SK-N-SH (cell line): ENCODE results near the gene LEFTY1. TPM values are rescaled to one million over a fixed set of nuclear protein-coding genes. Genes with fewer than 3 reads are reported as not detected.

Experiments used
- CTCF ChIA-PET: fragments of 300-600, 350-600 bp; formaldehyde crosslinking; extraction: SDS; loops from one replicate; lab custom pipeline; 2021; lab: Yijun Ruan, JAX
- POLR2A ChIA-PET: fragments of 350-600 bp; sonication (Branson Sonifier 250); formaldehyde crosslinking; extraction: SDS; loops from one replicate; lab custom pipeline; 2020; ENCODE audit warnings: antibody characterized with exemption, inconsistent platforms; lab: Yijun Ruan, JAX
- DNase-seq: peaks from one replicate; pipeline ENCODE4 v3.0.0; 2012
- H2AFZ ChIP-seq: fragments of 200-600 bp; sonication (generic); 2 replicates; pipeline ENCODE4 v1.8.1; 2016; ENCODE audit warnings: antibody characterized with exemption, mild to moderate bottlenecking, low read depth
- H3F3A ChIP-seq: fragments of 200-600 bp; sonication (generic); replicated peaks from 2 replicates; pipeline ENCODE3; 2016; ENCODE audit warnings: antibody characterized with exemption, mild to moderate bottlenecking; ENCODE audit not compliant: insufficient read depth
- H3K27ac ChIP-seq, 2 experiments: fragments of 200-500 bp in 1 of 2; fragments of 200-600 bp in 1 of 2; sonication (Bioruptor generic) in 1 of 2; sonication (generic), shearing (Covaris generic) in 1 of 2; 2 replicates each; pipeline versions ENCODE4 v1.5.1 to v1.6.1; 2014 to 2016; ENCODE audit warnings: low read depth in 2 of 2, inconsistent platforms in 1 of 2, low read length in 1 of 2, mild to moderate bottlenecking in 1 of 2, mixed read lengths in 1 of 2
- H3K27me3 ChIP-seq: fragments of 200-600 bp; sonication (generic), shearing (Covaris generic); 2 replicates; pipeline ENCODE4 v1.6.1; 2016; ENCODE audit warnings: mixed run types; ENCODE audit not compliant: insufficient read depth
- H3K36me3 ChIP-seq, 2 experiments: fragments of 200-500 bp in 1 of 2; fragments of 200-600 bp in 1 of 2; sonication (Bioruptor generic) in 1 of 2; sonication (generic) in 1 of 2; replicated peaks in 1 of 2; 2 replicates each; pipeline versions ENCODE3 to v1.5.1; 2014 to 2016; ENCODE audit warnings: low read length in 1 of 2, mild to moderate bottlenecking in 1 of 2; ENCODE audit not compliant: insufficient read depth in 2 of 2, control insufficient read depth in 1 of 2
- H3K4me1 ChIP-seq, 2 experiments: fragments of 200-500 bp in 1 of 2; fragments of 200-600 bp in 1 of 2; sonication (Bioruptor generic) in 1 of 2; sonication (generic), shearing (Covaris generic) in 1 of 2; 2 replicates each; pipeline versions ENCODE4 v1.5.1 to v1.6.1; 2014 to 2016; ENCODE audit warnings: low read depth in 1 of 2, low read length in 1 of 2, mixed run types in 1 of 2; ENCODE audit not compliant: insufficient read depth in 2 of 2, control insufficient read depth in 1 of 2
- H3K4me2 ChIP-seq: fragments of 200-600 bp; sonication (generic), shearing (Covaris generic); 2 replicates; pipeline ENCODE4 v1.6.1; 2017; ENCODE audit warnings: mixed run types
- H3K4me3 ChIP-seq, 2 experiments: fragments of 200-500 bp in 1 of 2; fragments of 200-600 bp in 1 of 2; sonication (Bioruptor generic) in 1 of 2; sonication (generic), shearing (Covaris generic) in 1 of 2; 2 replicates each; pipeline versions ENCODE4 v1.5.1 to v1.8.1; 2014 to 2016; ENCODE audit warnings: low read depth in 2 of 2, inconsistent platforms in 1 of 2, low read length in 1 of 2, mild to moderate bottlenecking in 1 of 2, mixed read lengths in 1 of 2, moderate library complexity in 1 of 2
- H3K79me2 ChIP-seq: fragments of 200-600 bp; sonication (generic); 2 replicates; pipeline ENCODE4 v1.8.1; 2017; ENCODE audit warnings: mild to moderate bottlenecking; ENCODE audit not compliant: insufficient read depth
- H3K9ac ChIP-seq: fragments of 200-600 bp; sonication (generic); 2 replicates; pipeline ENCODE4 v1.6.1; 2017; ENCODE audit warnings: mixed run types
- H3K9me2 ChIP-seq: fragments of 200-600 bp; sonication (generic); 2 replicates; pipeline ENCODE4 v1.6.1; 2017; ENCODE audit warnings: mixed run types
- H3K9me3 ChIP-seq: fragments of 200-600 bp; sonication (generic); 2 replicates; pipeline ENCODE4 v1.6.1; 2017; ENCODE audit warnings: mixed run types, mild to moderate bottlenecking, moderate library complexity
- H4K20me1 ChIP-seq: fragments of 200-600 bp; sonication (generic); 2 replicates; pipeline ENCODE4 v1.6.1; 2017; ENCODE audit warnings: mild to moderate bottlenecking, mixed run types; ENCODE audit not compliant: insufficient read depth
- ELF1 ChIP-seq: IDR thresholded peaks from 2 replicates; pipeline ENCODE4 v1.4.0; 2012
- EP300 ChIP-seq, 2 experiments: IDR thresholded peaks; 2 replicates each; pipeline versions ENCODE4 v1.4.0 to v1.6.1; 2012; ENCODE audit warnings: borderline replicate concordance in 1 of 2, low read depth in 1 of 2, low read length in 1 of 2
- EZH2phosphoT487 ChIP-seq: fragments of 200-600 bp; sonication (generic); IDR thresholded peaks from 2 replicates; pipeline ENCODE4 v1.6.1; 2017; ENCODE audit warnings: low read depth, mixed run types, mild to moderate bottlenecking, antibody characterized with exemption, moderate library complexity, borderline replicate concordance
- JUND ChIP-seq: IDR thresholded peaks from 2 replicates; pipeline ENCODE4 v1.4.0; 2012
- NFIC ChIP-seq: IDR thresholded peaks from 2 replicates; pipeline ENCODE4 v1.4.0; 2012; ENCODE audit warnings: borderline replicate concordance
- POLR2AphosphoS5 ChIP-seq: IDR thresholded peaks from 2 replicates; pipeline ENCODE4 v1.6.1; 2012; ENCODE audit warnings: low read depth, low read length
- RFX5 ChIP-seq: IDR thresholded peaks from 2 replicates; pipeline ENCODE4 v1.6.1; 2012; ENCODE audit warnings: mild to moderate bottlenecking, improper control_type of control experiment, low read length
- SMC3 ChIP-seq: IDR thresholded peaks from 2 replicates; pipeline ENCODE4 v1.6.1; 2012; ENCODE audit warnings: low read depth, low read length, improper control_type of control experiment
- TAF1 ChIP-seq: IDR thresholded peaks from 2 replicates; pipeline ENCODE4 v1.6.1; 2012; ENCODE audit warnings: low read depth, mild to moderate bottlenecking, low read length, moderate library complexity, borderline replicate concordance
- TEAD4 ChIP-seq: IDR thresholded peaks from 2 replicates; pipeline ENCODE4 v1.4.0; 2012; ENCODE audit warnings: mild to moderate bottlenecking, borderline replicate concordance; ENCODE audit not compliant: insufficient read depth
- YY1 ChIP-seq: IDR thresholded peaks from 2 replicates; pipeline ENCODE4 v1.4.0; 2012; ENCODE audit warnings: low read depth, mild to moderate bottlenecking
- WGBS: methylation state at CpG from one replicate; pipeline ENCODE4 v1.1.6; 2017; ENCODE audit warnings: low lambda C conversion rate; 5-methylcytosine and 5-hydroxymethylcytosine counted together
- polyA plus RNA-seq, 3 experiments: library from polyadenylated mRNA; depleted of rRNA; stranded (reverse); fragments of >200 nt; gene quantifications; 2 replicates each; pipeline ENCODE4 v1.2.3, GENCODE V29; 2012
- TF ChIP-seq, protein P1 (sequence below): fragments of 150-350 bp; IDR thresholded peaks from 2 replicates; pipeline ENCODE4 v1.6.1; 2017; ENCODE audit warnings: antibody characterized with exemption, low read length, low read depth, borderline replicate concordance
- TF ChIP-seq, protein P2 (sequence below): IDR thresholded peaks from 2 replicates; pipeline ENCODE4 v1.4.0; 2012; ENCODE audit warnings: low read depth, borderline replicate concordance
- TF ChIP-seq, protein P3 (sequence below): IDR thresholded peaks from 2 replicates; pipeline ENCODE4 v1.4.0; 2012; ENCODE audit warnings: low read depth
- TF ChIP-seq, protein P4 (sequence below): IDR thresholded peaks from 2 replicates; pipeline ENCODE4 v1.6.1; 2012; ENCODE audit warnings: mild to moderate bottlenecking, low read depth, low read length, moderate library complexity

LEFTY1 gene
- polyA plus RNA-seq, 1 of the 3 experiments (the other 2 are of a cell fraction): 0.07 TPM

DNA sequence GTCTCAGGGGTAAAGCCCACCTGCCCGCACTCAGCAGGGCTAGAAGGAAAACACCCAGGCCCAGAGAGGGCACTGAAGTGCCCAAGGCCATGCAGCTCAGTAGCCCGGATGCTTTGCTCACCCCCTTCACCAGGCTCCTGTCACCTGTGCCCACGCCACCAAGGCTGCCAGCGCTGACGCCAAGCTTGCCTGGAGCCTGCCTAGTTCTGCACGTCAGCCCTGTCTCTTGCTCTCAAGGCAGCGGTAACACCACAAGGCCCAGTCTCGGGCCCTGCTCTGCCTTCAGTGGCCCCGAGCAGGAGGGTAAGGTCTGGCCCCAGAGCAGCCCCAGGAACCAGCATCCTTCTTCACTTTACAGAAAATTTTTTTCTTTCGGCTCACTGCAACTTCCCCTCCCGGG, 14.5 kb downstream of the LEFTY1 start:
- Histone ChIP-seq H3K27ac (no peak overlapping the region), H3K27me3 (no peaks in the 10 kb centered on the region), H3F3A (peaks cover 4% of the 10 kb centered on the region), H2AFZ (no peak overlapping the region), H3K9ac (no peak overlapping the region), H4K20me1 (no peaks in the 10 kb centered on the region), H3K79me2 (no peaks in the 10 kb centered on the region), H3K4me1 (peaks cover 0 to 12% of the 10 kb centered on the region in 2 experiments; a peak in 1 of 4 replicates), H3K9me2 (no peaks in the 10 kb centered on the region), H3K4me3 (no peak overlapping the region), H3K9me3 (no peaks in the 10 kb centered on the region), H3K4me2 (no peak overlapping the region), H3K36me3 (peaks cover 12 to 18% of the 10 kb centered on the region in 2 experiments)
- no peak for DNase-seq
- TF ChIP-seq EP300 (IDR thresholded peaks at IDR 0.05; ENCODE audit: borderline replicate concordance in 1 of 2, low read depth in 1 of 2, low read length in 1 of 2) (no peak), NFIC (no peak), JUND (no peak), SMC3 (no peak), ELF1 (no peak), TEAD4 (no peak), RFX5 (no peak)
- TF ChIP-seq, protein P1, sequence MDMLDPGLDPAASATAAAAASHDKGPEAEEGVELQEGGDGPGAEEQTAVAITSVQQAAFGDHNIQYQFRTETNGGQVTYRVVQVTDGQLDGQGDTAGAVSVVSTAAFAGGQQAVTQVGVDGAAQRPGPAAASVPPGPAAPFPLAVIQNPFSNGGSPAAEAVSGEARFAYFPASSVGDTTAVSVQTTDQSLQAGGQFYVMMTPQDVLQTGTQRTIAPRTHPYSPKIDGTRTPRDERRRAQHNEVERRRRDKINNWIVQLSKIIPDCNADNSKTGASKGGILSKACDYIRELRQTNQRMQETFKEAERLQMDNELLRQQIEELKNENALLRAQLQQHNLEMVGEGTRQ: no peak
- TF ChIP-seq, protein P2, sequence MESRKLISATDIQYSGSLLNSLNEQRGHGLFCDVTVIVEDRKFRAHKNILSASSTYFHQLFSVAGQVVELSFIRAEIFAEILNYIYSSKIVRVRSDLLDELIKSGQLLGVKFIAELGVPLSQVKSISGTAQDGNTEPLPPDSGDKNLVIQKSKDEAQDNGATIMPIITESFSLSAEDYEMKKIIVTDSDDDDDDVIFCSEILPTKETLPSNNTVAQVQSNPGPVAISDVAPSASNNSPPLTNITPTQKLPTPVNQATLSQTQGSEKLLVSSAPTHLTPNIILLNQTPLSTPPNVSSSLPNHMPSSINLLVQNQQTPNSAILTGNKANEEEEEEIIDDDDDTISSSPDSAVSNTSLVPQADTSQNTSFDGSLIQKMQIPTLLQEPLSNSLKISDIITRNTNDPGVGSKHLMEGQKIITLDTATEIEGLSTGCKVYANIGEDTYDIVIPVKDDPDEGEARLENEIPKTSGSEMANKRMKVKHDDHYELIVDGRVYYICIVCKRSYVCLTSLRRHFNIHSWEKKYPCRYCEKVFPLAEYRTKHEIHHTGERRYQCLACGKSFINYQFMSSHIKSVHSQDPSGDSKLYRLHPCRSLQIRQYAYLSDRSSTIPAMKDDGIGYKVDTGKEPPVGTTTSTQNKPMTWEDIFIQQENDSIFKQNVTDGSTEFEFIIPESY: no peak
- POLR2A ChIA-PET: no interaction called here
- 91% methylated on average over 7 of the region's 11 CpGs for WGBS
- CTCF ChIA-PET: interaction anchor here (0.9 kb wide), 1 partner anchor 400 kb away, joined by 4 read pairs; no protein-coding TSS in a partner anchor

DNA sequence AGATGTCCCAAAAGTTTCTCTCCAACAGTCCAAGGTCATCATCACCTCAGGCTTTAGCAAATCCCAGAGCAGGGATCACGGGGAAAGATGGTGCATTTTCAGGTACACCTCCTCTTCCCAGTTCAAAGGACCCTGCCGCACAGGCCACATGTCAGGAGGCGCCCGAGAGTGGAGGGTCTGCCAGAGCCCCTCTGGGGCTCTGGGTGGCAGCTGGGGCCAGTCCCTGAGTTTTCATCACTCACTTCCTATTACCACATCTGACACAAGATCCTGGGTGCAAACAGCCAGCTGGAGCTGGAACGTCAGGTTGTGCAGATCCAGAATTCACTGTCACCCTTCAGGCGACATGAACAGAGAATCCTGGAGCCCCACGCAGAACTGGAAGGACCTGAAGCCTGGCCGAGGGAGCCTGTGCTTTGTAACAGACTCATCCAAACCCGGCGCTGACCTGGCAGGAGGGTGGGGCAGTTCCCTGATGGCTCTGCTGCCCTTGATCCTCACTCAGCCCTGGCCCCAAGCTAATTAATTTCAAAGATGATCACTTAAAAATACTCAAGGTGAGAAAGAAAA, 15.6 kb downstream of the LEFTY1 start:
- peaks cover 17 to 18% of the 10 kb centered on the region in 2 experiments for H3K36me3 ChIP-seq
- 95% methylated on average over 6 of the region's 10 CpGs for WGBS
- no peaks in the 10 kb centered on the region for H3K79me2 ChIP-seq
- TF ChIP-seq YY1 (no peak), TAF1 (no peak), POLR2AphosphoS5 (no peak), EZH2phosphoT487 (no peak)
- TF ChIP-seq, protein P2: no peak
- TF ChIP-seq, protein P3, sequence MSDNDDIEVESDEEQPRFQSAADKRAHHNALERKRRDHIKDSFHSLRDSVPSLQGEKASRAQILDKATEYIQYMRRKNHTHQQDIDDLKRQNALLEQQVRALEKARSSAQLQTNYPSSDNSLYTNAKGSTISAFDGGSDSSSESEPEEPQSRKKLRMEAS: no peak
- TF ChIP-seq, protein P4, sequence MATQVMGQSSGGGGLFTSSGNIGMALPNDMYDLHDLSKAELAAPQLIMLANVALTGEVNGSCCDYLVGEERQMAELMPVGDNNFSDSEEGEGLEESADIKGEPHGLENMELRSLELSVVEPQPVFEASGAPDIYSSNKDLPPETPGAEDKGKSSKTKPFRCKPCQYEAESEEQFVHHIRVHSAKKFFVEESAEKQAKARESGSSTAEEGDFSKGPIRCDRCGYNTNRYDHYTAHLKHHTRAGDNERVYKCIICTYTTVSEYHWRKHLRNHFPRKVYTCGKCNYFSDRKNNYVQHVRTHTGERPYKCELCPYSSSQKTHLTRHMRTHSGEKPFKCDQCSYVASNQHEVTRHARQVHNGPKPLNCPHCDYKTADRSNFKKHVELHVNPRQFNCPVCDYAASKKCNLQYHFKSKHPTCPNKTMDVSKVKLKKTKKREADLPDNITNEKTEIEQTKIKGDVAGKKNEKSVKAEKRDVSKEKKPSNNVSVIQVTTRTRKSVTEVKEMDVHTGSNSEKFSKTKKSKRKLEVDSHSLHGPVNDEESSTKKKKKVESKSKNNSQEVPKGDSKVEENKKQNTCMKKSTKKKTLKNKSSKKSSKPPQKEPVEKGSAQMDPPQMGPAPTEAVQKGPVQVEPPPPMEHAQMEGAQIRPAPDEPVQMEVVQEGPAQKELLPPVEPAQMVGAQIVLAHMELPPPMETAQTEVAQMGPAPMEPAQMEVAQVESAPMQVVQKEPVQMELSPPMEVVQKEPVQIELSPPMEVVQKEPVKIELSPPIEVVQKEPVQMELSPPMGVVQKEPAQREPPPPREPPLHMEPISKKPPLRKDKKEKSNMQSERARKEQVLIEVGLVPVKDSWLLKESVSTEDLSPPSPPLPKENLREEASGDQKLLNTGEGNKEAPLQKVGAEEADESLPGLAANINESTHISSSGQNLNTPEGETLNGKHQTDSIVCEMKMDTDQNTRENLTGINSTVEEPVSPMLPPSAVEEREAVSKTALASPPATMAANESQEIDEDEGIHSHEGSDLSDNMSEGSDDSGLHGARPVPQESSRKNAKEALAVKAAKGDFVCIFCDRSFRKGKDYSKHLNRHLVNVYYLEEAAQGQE: no peak
- CTCF ChIA-PET: interaction anchor here (0.9 kb wide), 1 partner anchor 399 kb away, joined by 4 read pairs; no protein-coding TSS in a partner anchor
- POLR2A ChIA-PET: no interaction called here
- no peaks in the 10 kb centered on the region for H3K9me3 ChIP-seq
- no peaks in the 10 kb centered on the region for H4K20me1 ChIP-seq
- no peak overlapping the region for H3K4me2 ChIP-seq
- no peak overlapping the region for H3K4me3 ChIP-seq
- no peaks in the 10 kb centered on the region for H3K9me2 ChIP-seq
- H3K4me1 ChIP-seq: peaks cover 0 to 10% of the 10 kb centered on the region in 2 experiments; a peak in 1 of 4 replicates
- H3K27ac ChIP-seq: no peak overlapping the region
- DNase-seq: no peak
- peaks cover under 1% of the 10 kb centered on the region for H3F3A ChIP-seq
- no peak overlapping the region for H3K9ac ChIP-seq
- no peak overlapping the region for H2AFZ ChIP-seq
- H3K27me3 ChIP-seq: no peaks in the 10 kb centered on the region
